ENCODE results near the gene ANK3. TPM values are rescaled to one million over a fixed set of nuclear protein-coding genes. Genes with fewer than 3 reads are reported as not detected.

ANK3 gene
- total and polyA plus RNA-seq, 10 donors, result 2.0 to 133 (median 62.9) TPM

- no peak for TF ChIP-seq POLR2AphosphoS5 (IDR thresholded peaks at IDR 0.05)
- TF ChIP-seq, protein P1, sequence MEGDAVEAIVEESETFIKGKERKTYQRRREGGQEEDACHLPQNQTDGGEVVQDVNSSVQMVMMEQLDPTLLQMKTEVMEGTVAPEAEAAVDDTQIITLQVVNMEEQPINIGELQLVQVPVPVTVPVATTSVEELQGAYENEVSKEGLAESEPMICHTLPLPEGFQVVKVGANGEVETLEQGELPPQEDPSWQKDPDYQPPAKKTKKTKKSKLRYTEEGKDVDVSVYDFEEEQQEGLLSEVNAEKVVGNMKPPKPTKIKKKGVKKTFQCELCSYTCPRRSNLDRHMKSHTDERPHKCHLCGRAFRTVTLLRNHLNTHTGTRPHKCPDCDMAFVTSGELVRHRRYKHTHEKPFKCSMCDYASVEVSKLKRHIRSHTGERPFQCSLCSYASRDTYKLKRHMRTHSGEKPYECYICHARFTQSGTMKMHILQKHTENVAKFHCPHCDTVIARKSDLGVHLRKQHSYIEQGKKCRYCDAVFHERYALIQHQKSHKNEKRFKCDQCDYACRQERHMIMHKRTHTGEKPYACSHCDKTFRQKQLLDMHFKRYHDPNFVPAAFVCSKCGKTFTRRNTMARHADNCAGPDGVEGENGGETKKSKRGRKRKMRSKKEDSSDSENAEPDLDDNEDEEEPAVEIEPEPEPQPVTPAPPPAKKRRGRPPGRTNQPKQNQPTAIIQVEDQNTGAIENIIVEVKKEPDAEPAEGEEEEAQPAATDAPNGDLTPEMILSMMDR (IDR thresholded peaks at IDR 0.05 in 8 of 11, conservative IDR thresholded peaks at IDR 0.05 in 3 of 11), result no peak
- DNase-seq, result no peak
- intact Hi-C loops (cut with DNase I; ENCODE audit: low total_unique reads), result no loop called here
- no peaks in the 10 kb centered on the region for H3K9me3 ChIP-seq
- no peaks in the 10 kb centered on the region for H3K4me1 ChIP-seq
- no peaks in the 10 kb centered on the region for H3K27me3 ChIP-seq (replicated peaks in 1 of 7)
- no peak overlapping the region for H3K4me3 ChIP-seq
- H3K36me3 ChIP-seq, result peaks cover 0 to 53% (median 0%) of the 10 kb centered on the region in 6 donors
- WGBS, 5 donors, result 81 to 92% (median 86%) methylated on average over 2 of the region's 2 CpGs
- H3K27ac ChIP-seq, result no peak overlapping the region
Observed at GRCh38 chr10:60171436-60172013, 218.2 kb downstream of the ANK3 start.

DNA sequence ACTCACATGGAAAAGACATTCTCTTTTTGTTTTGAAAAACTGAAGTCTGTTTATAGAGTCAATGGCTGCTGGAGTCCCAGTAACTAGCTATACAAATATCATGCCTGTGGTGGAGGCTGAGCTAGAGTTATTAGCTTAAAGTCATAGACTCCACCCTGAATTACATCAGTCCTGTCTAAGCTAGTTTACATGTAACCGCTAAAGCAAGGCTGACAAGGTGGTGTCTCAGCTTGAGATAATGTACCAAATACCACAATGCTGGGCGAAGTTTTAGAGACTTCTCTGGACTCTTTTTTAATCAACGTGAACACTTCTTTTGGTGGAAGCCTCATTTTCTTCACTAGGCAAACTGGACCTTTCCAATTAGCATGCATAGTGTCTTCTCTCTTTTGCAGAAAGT is 219.4 kb downstream of the ANK3 start:
- Histone ChIP-seq H3K27ac (no peak overlapping the region), H3K27me3 (replicated peaks in 1 of 7) (no peaks in the 10 kb centered on the region), H3K9me3 (no peaks in the 10 kb centered on the region), H3K4me3 (no peak overlapping the region), H3K4me1 (no peaks in the 10 kb centered on the region), H3K36me3 (peaks cover 0 to 53% (median 0%) of the 10 kb centered on the region in 6 donors)
- WGBS, 5 donors, result 82 to 98% (median 90%) methylated on average over 3 of the region's 3 CpGs
- intact Hi-C loops (cut with DNase I; ENCODE audit: low total_unique reads), result no loop called here
- no peak for DNase-seq
- TF ChIP-seq, protein P1 (IDR thresholded peaks at IDR 0.05 in 8 of 11, conservative IDR thresholded peaks at IDR 0.05 in 3 of 11), result no peak
- TF ChIP-seq POLR2AphosphoS5 (IDR thresholded peaks at IDR 0.05) (no peak), POLR2A (IDR thresholded peaks at IDR 0.05) (no peak)

DNA sequence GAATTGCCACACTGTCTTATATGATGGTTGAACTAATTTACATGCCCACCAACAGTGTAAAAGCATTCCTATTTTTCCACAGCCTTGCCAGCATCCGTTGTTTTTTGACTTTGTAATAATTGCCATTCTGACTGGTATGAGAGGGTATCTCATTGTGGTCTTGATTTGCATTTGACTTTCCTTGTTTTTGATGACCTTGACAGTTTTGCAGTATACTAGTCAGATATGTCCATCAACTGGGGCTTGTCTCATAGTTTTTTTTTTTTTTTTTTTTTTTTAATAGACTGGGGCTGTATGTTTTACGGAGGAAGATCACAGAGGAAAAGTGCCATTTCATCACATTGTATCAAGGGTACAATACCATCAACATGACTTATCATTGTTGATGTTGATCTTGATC is 220.6 kb downstream of the ANK3 start:
- no peak for DNase-seq
- TF ChIP-seq POLR2AphosphoS5 (IDR thresholded peaks at IDR 0.05) (no peak), POLR2A (IDR thresholded peaks at IDR 0.05) (no peak)
- TF ChIP-seq, protein P1 (IDR thresholded peaks at IDR 0.05 in 8 of 11, conservative IDR thresholded peaks at IDR 0.05 in 3 of 11), result no peak
- Histone ChIP-seq H3K27me3 (replicated peaks in 1 of 7) (no peaks in the 10 kb centered on the region), H3K36me3 (peaks cover 0 to 53% (median 0%) of the 10 kb centered on the region in 6 donors), H3K4me3 (no peak overlapping the region), H3K9me3 (no peaks in the 10 kb centered on the region), H3K4me1 (no peaks in the 10 kb centered on the region), H3K27ac (no peak overlapping the region)
- 82 to 95% (median 90%) methylated on average over 2 of the region's 2 CpGs for WGBS, 5 donors
- intact Hi-C loops (cut with DNase I; ENCODE audit: low total_unique reads), result no loop called here

DNA sequence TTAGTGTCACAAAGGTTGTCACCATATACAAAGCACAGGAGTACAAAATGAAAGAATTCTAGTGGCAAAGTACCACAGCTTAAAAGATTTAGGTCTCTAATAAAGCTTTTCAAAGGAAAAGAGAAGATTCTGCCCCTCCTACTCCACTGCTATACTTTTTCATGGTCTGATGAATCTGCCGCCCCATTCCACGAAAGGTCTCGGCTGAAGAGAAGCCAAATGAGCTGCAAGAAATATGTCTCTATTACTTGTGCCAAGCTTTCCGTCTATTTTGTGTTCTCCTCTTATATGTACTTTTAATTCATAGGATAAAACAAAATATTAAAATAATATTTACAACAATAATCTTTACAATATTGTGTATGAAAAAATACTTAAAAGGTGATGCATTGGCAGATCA is 222.6 kb downstream of the ANK3 start:
- Histone ChIP-seq H3K27me3 (replicated peaks in 1 of 7) (no peaks in the 10 kb centered on the region), H3K9me3 (no peaks in the 10 kb centered on the region), H3K4me1 (no peaks in the 10 kb centered on the region), H3K4me3 (peak overlapping the region in 1 of 8 donors; percentile 3), H3K27ac (no peak overlapping the region), H3K36me3 (peaks cover 0 to 37% (median 0%) of the 10 kb centered on the region in 6 donors)
- intact Hi-C loops (cut with DNase I; ENCODE audit: low total_unique reads), result no loop called here
- TF ChIP-seq, protein P1 (IDR thresholded peaks at IDR 0.05 in 8 of 11, conservative IDR thresholded peaks at IDR 0.05 in 3 of 11), result no peak
- no peak for TF ChIP-seq POLR2AphosphoS5 (IDR thresholded peaks at IDR 0.05)
- no peak for DNase-seq
- WGBS, 5 donors, result 73 to 89% (median 86%) methylated on average over 4 of the region's 4 CpGs

Measured in spleen (tissue), 11 donors.